Mesothelial cell of epicardium (in vitro differentiated cells): ENCODE data around the gene RBM12. TPM values are rescaled to one million over a fixed set of nuclear protein-coding genes. Genes with fewer than 3 reads are reported as not detected.

Source experiments
- DNase-seq, 2 experiments: peaks; one replicate each; pipeline ENCODE4 v3.0.0; 2021; ENCODE audit warnings: low spot score in 2 of 2; ENCODE audit not compliant: unreplicated experiment in 2 of 2
- H3K27ac Mint-ChIP-seq: 2 replicates; pipeline ENCODE4 v1.8.0; 2021; ENCODE audit warnings: mixed read lengths
- H3K27me3 Mint-ChIP-seq: 2 replicates; pipeline ENCODE4 v1.8.0; 2021; ENCODE audit warnings: low read depth, mixed read lengths
- H3K36me3 Mint-ChIP-seq: 2 replicates; pipeline ENCODE4 v1.8.0; 2021; ENCODE audit warnings: mixed read lengths
- H3K4me1 Mint-ChIP-seq: 2 replicates; pipeline ENCODE4 v1.8.0; 2021; ENCODE audit warnings: mixed read lengths
- H3K4me3 Mint-ChIP-seq: 2 replicates; pipeline ENCODE4 v1.8.0; 2021; ENCODE audit warnings: mild to moderate bottlenecking, moderate library complexity, mixed read lengths
- H3K9me3 Mint-ChIP-seq: 2 replicates; pipeline ENCODE4 v1.8.0; 2021; ENCODE audit warnings: mixed read lengths
- total RNA-seq: library from RNA; stranded (reverse); gene quantifications from 3 replicates; pipeline ENCODE4 v1.2.1, GENCODE V29; 2021
- TF ChIP-seq, protein P1 (sequence below): fragments of 200-600 bp; sonication (generic); IDR thresholded peaks from one replicate; pipeline ENCODE4 v1.5.0; 2021; ENCODE audit warnings: antibody characterized with exemption; ENCODE audit not compliant: unreplicated experiment

The RBM12 gene
- total RNA-seq, 1 donor from 2014 or later = 154 TPM

DNA sequence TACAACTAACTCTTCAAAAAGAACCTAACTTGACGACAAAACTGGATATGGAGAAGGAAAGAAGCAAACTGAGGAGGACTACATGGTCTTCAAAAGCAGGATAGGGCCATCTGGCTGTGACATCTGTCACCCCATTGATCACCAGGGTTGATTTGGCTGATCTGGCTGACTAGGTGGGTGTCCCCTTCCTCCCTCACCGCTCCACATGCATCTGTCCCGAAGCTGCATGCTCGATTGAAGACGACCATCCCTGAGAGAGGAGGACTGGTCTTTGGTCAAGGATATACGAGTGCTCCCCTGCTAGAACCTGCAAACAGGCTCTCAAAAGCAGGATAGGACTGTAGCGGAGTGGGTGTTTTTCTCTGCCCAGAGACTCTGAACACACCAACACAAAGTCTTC, 21.7 kb downstream of the RBM12 start:
- Mint-ChIP-seq H3K9me3 (no peaks in the 10 kb centered on the region), H3K4me3 (no peak overlapping the region), H3K27ac (no peak overlapping the region), H3K4me1 (peaks cover 8% of the 10 kb centered on the region), H3K27me3 (no peaks in the 10 kb centered on the region), H3K36me3 (no peaks in the 10 kb centered on the region)
- DNase-seq = no peak
- TF ChIP-seq, protein P1, sequence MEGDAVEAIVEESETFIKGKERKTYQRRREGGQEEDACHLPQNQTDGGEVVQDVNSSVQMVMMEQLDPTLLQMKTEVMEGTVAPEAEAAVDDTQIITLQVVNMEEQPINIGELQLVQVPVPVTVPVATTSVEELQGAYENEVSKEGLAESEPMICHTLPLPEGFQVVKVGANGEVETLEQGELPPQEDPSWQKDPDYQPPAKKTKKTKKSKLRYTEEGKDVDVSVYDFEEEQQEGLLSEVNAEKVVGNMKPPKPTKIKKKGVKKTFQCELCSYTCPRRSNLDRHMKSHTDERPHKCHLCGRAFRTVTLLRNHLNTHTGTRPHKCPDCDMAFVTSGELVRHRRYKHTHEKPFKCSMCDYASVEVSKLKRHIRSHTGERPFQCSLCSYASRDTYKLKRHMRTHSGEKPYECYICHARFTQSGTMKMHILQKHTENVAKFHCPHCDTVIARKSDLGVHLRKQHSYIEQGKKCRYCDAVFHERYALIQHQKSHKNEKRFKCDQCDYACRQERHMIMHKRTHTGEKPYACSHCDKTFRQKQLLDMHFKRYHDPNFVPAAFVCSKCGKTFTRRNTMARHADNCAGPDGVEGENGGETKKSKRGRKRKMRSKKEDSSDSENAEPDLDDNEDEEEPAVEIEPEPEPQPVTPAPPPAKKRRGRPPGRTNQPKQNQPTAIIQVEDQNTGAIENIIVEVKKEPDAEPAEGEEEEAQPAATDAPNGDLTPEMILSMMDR = no peak

DNA sequence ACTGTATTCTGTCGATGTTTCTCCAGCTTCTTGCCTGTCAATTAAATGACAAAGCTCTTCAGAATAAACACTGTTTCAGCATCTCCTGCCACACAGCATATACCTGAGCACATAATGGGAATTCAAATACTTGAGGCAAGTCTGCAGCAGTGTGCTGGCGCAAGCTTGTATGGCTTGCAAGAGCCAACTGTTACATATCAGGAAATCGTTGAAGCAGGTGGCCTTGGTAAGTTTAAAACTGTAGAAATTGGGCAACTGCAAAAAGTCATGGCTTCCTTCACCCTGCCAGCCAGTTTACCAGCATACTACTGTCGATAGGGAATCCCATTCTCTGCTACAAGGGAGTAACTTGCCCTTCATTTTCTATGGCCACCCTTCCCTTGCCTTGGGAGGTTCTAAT, 23.0 kb downstream of the RBM12 start:
- H3K4me3 Mint-ChIP-seq = no peak overlapping the region
- peaks cover 8% of the 10 kb centered on the region for H3K4me1 Mint-ChIP-seq
- no peaks in the 10 kb centered on the region for H3K27me3 Mint-ChIP-seq
- TF ChIP-seq, protein P1 = no peak
- H3K36me3 Mint-ChIP-seq = no peaks in the 10 kb centered on the region
- no peaks in the 10 kb centered on the region for H3K9me3 Mint-ChIP-seq
- no peak overlapping the region for H3K27ac Mint-ChIP-seq
- no peak for DNase-seq

DNA sequence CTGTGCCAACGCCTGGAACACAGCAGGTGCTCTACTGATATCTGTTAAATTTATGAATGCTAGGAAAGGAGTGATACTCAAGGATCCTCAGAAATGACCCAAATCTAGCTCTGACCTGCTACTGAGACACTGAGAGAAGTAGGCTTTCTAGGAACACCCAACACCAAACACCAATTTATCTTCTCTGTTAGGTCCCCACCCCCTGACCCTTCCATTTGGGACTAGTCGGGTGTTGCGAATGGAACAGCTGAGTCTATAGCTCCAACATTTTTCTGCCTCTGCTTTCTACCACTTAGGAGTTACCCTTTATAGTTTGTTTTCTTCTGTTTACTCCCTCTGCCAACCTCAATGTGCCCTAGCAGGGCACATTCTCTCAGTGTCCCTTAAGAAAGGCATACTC, 24.0 kb downstream of the RBM12 start:
- H3K36me3 Mint-ChIP-seq = no peaks in the 10 kb centered on the region
- TF ChIP-seq, protein P1 = no peak
- no peaks in the 10 kb centered on the region for H3K9me3 Mint-ChIP-seq
- peaks cover 14% of the 10 kb centered on the region for H3K4me1 Mint-ChIP-seq
- DNase-seq = no peak
- H3K27me3 Mint-ChIP-seq = no peaks in the 10 kb centered on the region
- H3K4me3 Mint-ChIP-seq = no peak overlapping the region
- peak overlapping the region; percentile 26 for H3K27ac Mint-ChIP-seq

DNA sequence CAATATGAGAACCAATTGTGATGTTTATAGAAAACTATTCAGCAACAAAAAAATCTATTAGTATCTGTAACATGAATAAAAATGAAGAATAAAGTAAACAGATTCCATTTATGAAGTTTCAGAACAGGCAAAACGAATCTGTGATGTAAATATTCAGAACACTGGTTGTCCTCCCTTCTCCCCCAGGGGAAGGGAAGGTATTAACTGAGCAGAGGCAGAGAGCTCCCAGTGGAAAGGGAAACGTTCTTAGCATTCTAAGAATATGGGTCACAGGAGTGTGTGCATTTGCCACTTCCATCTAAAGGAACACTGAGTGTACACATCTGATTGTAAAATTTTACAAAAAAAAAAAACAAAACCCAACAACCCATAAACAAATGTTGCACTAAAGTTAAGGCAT, 25.9 kb downstream of the RBM12 start:
- Mint-ChIP-seq H3K36me3 (no peaks in the 10 kb centered on the region), H3K27ac (no peak overlapping the region), H3K27me3 (no peaks in the 10 kb centered on the region), H3K9me3 (no peaks in the 10 kb centered on the region), H3K4me1 (peaks cover 20% of the 10 kb centered on the region), H3K4me3 (no peak overlapping the region)
- TF ChIP-seq, protein P1 = no peak
- DNase-seq = no peak

DNA sequence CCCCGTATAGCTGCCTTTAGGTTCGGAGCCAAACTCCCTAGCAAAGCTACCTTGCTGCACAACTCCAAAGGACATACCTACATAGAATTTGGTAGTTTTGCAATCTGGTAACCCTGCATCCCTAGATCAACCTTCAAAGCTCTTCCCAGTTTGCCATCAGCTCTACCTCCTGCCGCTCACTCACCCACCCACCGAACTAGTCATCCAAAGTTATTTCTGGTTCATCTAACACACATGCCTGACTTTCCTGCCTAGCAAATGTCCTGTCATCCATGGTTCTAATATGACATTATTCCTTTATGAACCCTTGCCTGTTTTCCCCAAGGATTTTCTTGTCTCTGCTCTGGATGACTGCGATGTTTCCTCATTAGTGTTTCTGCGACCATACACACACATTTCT, 27.4 kb downstream of the RBM12 start:
- peaks cover 20% of the 10 kb centered on the region for H3K4me1 Mint-ChIP-seq
- no peaks in the 10 kb centered on the region for H3K9me3 Mint-ChIP-seq
- TF ChIP-seq, protein P1 = no peak
- DNase-seq = no peak
- H3K4me3 Mint-ChIP-seq = no peak overlapping the region
- peaks cover 2% of the 10 kb centered on the region for H3K36me3 Mint-ChIP-seq
- no peaks in the 10 kb centered on the region for H3K27me3 Mint-ChIP-seq
- H3K27ac Mint-ChIP-seq = peak overlapping the region; percentile 45

DNA sequence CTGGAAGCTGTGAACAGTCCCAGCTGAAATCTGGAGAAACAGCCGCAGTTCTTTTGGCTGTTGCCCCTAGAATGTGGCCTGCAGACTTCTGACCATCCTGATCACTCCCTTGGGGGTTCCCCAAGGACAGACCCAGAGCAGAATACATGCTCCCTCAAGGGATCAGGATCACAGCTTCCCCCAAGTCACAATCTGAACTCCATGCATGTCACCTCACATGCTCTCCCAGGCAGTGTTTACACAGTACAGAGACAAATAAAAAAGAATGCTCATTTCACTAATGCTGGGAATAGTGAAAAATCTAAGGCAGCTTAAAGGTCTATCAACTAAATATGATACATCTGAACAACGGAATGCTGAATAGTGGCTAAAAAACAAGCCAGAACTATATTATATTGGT, 28.6 kb downstream of the RBM12 start:
- Mint-ChIP-seq H3K27ac (peak overlapping the region; percentile 63), H3K4me3 (no peak overlapping the region)

More for the DNA sequence above, 28.6 kb downstream of the RBM12 start:
- Mint-ChIP-seq H3K4me1 (peaks cover 20% of the 10 kb centered on the region), H3K9me3 (no peaks in the 10 kb centered on the region), H3K36me3 (peaks cover 2% of the 10 kb centered on the region), H3K27me3 (no peaks in the 10 kb centered on the region)
- TF ChIP-seq, protein P1 = no peak
- no peak for DNase-seq
